HCEC 1CT (cell line): ENCODE results near the gene GRAMD1B.

ENCODE experiments used
- DNase-seq: peaks from one replicate; pipeline ENCODE4 v3.0.0-alpha.2; 2017

The GRAMD1B gene

GRCh38 chr11:123575441-123575840 is 145.4 kb downstream of the GRAMD1B start:
- DNase-seq = no peak

GRCh38 chr11:123576082-123576481 is 146.0 kb downstream of the GRAMD1B start:
- DNase-seq = no peak

- DNase-seq = no peak
Measured at GRCh38 chr11:123576501-123576900, 146.4 kb downstream of the GRAMD1B start.

- peak; percentile 13 for DNase-seq
Measured at GRCh38 chr11:123577081-123577598, 147.1 kb downstream of the GRAMD1B start.

- no peak for DNase-seq
Measured at GRCh38 chr11:123578778-123579481, 148.9 kb downstream of the GRAMD1B start.

- DNase-seq = no peak
Measured at GRCh38 chr11:123579482-123579812, 149.4 kb downstream of the GRAMD1B start.

GRCh38 chr11:123580137-123580536 is 150.1 kb downstream of the GRAMD1B start:
- DNase-seq = no peak

GRCh38 chr11:123580557-123581275 is 150.6 kb downstream of the GRAMD1B start:
- peak; percentile 32 for DNase-seq

GRCh38 chr11:123581651-123582399 is 151.8 kb downstream of the GRAMD1B start:
- no peak for DNase-seq

GRCh38 chr11:123582992-123583504 is 153.0 kb downstream of the GRAMD1B start:
- DNase-seq = no peak

GRCh38 chr11:123584186-123584585 is 154.1 kb downstream of the GRAMD1B start:
- no peak for DNase-seq

GRCh38 chr11:123584737-123585136 is 154.7 kb downstream of the GRAMD1B start:
- DNase-seq = no peak

GRCh38 chr11:123585206-123585605 is 155.1 kb downstream of the GRAMD1B start:
- DNase-seq = no peak

- DNase-seq = no peak
Measured at GRCh38 chr11:123585706-123586105, 155.6 kb downstream of the GRAMD1B start.

GRCh38 chr11:123586568-123586967 is 156.5 kb downstream of the GRAMD1B start:
- no peak for DNase-seq

GRCh38 chr11:123587044-123587443 is 157.0 kb downstream of the GRAMD1B start:
- no peak for DNase-seq

- no peak for DNase-seq
Measured at GRCh38 chr11:123587559-123587958, 157.5 kb downstream of the GRAMD1B start.

GRCh38 chr11:123588117-123588863 is 158.2 kb downstream of the GRAMD1B start:
- DNase-seq = no peak

GRCh38 chr11:123588864-123589262 is 158.8 kb downstream of the GRAMD1B start:
- no peak for DNase-seq

- DNase-seq = no peak
Measured at GRCh38 chr11:123590296-123590912, 160.3 kb downstream of the GRAMD1B start.

GRCh38 chr11:123593570-123593969 is 163.5 kb downstream of the GRAMD1B start:
- DNase-seq = no peak
